ENCODE data around the gene ROR2.

DNA sequence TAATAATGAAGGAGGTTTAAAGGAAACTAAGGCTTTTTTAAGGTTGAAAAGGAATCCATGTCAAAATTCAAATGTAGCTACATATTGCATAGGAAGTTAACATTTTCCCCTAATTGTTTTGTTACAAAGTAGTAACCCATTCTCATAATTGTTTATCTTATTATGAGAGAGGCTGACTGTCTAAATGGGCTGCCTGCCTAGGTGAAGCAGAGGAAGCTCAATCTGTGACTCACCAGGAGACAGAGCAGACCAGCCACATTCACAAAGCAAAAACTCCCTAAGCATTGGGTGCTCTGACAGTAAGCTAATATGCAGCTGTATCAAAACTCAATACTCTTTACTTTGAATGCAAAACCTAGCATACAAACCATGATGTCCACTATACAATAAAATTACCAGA is 208.5 kb downstream of the ROR2 start:
- TF ChIP-seq TCF12 (IDR thresholded peaks at IDR 0.05; ENCODE audit: low read depth) (no peak), FOXM1 (IDR thresholded peaks at IDR 0.05; ENCODE audit: borderline replicate concordance, low read depth) (no peak), TEAD4 (IDR thresholded peaks at IDR 0.05) (no peak), EP300 (IDR thresholded peaks at IDR 0.05; ENCODE audit: borderline replicate concordance) (no peak), ZBTB7A (IDR thresholded peaks at IDR 0.05; ENCODE audit: low read depth) (no peak)
- TF ChIP-seq, protein P1, sequence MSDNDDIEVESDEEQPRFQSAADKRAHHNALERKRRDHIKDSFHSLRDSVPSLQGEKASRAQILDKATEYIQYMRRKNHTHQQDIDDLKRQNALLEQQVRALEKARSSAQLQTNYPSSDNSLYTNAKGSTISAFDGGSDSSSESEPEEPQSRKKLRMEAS (IDR thresholded peaks at IDR 0.05), result no peak
- TF ChIP-seq, protein P2, sequence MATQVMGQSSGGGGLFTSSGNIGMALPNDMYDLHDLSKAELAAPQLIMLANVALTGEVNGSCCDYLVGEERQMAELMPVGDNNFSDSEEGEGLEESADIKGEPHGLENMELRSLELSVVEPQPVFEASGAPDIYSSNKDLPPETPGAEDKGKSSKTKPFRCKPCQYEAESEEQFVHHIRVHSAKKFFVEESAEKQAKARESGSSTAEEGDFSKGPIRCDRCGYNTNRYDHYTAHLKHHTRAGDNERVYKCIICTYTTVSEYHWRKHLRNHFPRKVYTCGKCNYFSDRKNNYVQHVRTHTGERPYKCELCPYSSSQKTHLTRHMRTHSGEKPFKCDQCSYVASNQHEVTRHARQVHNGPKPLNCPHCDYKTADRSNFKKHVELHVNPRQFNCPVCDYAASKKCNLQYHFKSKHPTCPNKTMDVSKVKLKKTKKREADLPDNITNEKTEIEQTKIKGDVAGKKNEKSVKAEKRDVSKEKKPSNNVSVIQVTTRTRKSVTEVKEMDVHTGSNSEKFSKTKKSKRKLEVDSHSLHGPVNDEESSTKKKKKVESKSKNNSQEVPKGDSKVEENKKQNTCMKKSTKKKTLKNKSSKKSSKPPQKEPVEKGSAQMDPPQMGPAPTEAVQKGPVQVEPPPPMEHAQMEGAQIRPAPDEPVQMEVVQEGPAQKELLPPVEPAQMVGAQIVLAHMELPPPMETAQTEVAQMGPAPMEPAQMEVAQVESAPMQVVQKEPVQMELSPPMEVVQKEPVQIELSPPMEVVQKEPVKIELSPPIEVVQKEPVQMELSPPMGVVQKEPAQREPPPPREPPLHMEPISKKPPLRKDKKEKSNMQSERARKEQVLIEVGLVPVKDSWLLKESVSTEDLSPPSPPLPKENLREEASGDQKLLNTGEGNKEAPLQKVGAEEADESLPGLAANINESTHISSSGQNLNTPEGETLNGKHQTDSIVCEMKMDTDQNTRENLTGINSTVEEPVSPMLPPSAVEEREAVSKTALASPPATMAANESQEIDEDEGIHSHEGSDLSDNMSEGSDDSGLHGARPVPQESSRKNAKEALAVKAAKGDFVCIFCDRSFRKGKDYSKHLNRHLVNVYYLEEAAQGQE (IDR thresholded peaks at IDR 0.05; ENCODE audit: low read depth), result no peak

Measured in Ishikawa (cell line).